Measurements from ENCODE around the gene ATG13.
"Not testable (repeated sequence)": the region's sequence is repeated elsewhere in the genome, so short reads cannot be mapped to it uniquely, and the experiment has no call there.

ATG13 gene

GRCh38 chr11:46643531-46643930 lies 26.2 kb downstream of the ATG13 start:
- no peak for DNase-seq (ENCODE audit: low read depth, low spot score)

DNA sequence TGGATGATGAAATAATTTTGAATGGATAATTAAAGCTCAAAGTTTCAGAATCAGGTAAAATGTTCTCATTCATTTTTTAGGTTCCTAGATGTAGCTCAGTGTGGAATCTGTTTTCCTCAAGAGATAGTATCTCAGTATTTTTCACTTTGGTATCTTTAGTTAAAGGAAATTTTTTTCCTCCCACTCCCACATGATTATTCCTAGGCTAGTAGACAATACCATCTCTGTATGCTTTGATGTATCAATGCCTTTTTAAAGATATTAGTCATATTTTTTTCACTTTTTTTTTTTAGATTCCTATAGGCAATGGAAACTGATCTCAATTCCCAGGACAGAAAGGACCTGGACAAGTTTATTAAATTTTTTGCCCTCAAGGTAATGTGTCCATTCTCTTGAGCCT lies 26.6 kb downstream of the ATG13 start:
- DNase-seq (ENCODE audit: low read depth, low spot score), result no peak

- peak; percentile 89 for DNase-seq (ENCODE audit: low read depth, low spot score)
Observed at GRCh38 chr11:46649180-46649738, 31.9 kb downstream of the ATG13 start.

GRCh38 chr11:46655631-46656030 lies 38.3 kb downstream of the ATG13 start:
- DNase-seq (ENCODE audit: low read depth, low spot score), result no peak

DNA sequence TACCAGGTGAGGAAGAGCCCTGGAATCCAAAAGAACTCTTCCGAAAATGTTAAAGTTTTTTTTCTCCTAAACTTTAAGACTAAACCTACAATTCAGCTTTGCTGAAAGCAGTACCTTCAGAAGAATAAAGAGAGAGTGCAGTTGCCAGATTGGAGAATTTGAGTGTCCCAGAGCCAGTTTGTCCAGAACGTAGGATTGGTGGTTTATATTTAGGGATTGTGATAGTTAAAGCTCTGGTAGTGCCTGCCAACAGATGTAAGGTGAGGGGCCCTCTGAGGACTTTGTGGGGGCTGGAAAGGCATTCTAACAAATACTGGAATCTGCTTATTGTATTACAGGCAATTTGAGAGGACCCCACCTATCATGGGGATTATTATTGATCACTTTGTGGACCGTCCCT lies 39.8 kb downstream of the ATG13 start:
- no peak for DNase-seq (ENCODE audit: low read depth, low spot score)

- DNase-seq (ENCODE audit: low read depth, low spot score), result no peak
Observed at GRCh38 chr11:46658259-46658658, 40.9 kb downstream of the ATG13 start.

- DNase-seq (ENCODE audit: low read depth, low spot score), result no peak
Observed at GRCh38 chr11:46659908-46660307, 42.6 kb downstream of the ATG13 start.

- no peak for DNase-seq (ENCODE audit: low read depth, low spot score)
Observed at GRCh38 chr11:46661836-46662235, 44.5 kb downstream of the ATG13 start.

GRCh38 chr11:46662366-46662765 lies 45.0 kb downstream of the ATG13 start:
- no peak for DNase-seq (ENCODE audit: low read depth, low spot score)

DNA sequence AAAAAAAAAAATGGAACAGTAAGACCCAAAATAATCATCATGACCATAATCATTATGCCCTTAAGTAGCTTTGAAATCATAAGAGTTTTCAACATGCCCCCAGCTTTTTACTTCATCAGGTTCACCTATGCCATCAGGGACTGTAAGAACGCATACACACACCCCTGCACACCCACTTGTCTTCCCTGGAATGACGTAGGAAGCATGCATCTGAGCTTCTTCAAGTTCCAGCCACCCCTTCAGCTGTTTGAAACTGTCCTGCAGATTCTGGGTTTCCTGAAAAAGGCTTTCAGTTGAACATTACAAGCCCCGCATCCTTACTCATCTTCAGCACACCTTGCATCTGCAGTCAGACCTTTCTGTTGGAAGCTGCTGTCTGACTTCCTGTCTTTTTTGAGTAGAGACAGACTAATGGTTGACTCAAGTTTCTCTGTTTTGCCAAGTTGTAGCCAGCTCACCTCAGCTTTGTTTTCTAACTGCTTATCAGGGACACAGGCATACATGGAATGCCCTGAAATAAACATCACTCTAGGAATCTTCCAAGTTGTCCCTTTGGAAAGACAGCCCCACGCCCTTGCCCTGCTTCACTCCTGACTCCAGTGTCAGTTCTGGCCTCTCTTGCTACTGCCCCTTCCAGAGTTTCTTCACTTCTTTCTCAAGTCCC lies 46.1 kb downstream of the ATG13 start:
- no peak for DNase-seq (ENCODE audit: low read depth, low spot score)

GRCh38 chr11:46664612-46665011 lies 47.3 kb downstream of the ATG13 start:
- DNase-seq (ENCODE audit: low read depth, low spot score), result no peak

DNA sequence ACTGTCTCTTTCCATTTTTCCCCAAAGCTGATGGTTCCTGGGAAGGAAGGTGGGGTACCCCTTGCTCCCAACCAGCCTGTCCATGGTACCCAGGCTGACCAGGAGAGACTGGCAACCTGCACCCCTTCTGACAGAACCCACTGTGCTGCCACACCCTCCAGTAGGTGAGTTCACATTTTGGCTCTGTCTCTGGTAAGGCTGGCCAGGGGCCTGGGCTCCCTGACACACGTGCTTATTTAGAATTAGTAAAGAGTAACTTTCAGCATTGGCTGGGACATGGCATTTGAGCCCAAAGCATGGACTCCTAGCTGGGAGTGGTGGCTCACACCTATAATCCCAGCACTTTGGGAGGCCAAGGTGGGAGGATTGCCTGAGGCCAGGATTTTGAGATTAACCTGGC lies 48.0 kb downstream of the ATG13 start:
- no peak for DNase-seq (ENCODE audit: low read depth, low spot score)

DNA sequence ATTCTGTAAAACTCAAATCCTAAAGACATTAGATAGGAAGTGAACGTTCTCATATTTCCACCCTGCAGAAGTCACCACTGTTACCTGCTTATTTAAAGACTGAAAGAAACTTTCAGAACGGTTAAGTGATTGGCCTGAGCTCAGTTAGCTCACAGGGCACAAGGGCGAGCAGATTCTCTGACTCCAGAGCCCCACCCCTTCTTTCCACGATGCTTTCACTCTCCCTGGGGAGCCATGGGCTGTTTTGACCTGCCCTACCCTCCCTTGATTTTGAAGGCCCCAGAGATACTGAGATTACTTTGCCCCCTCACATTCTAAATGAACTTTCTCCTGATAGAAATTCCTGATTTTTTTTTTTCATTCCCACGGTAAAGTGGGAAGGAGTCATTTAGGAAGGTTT lies 49.2 kb downstream of the ATG13 start:
- no peak for DNase-seq (ENCODE audit: low read depth, low spot score)

DNA sequence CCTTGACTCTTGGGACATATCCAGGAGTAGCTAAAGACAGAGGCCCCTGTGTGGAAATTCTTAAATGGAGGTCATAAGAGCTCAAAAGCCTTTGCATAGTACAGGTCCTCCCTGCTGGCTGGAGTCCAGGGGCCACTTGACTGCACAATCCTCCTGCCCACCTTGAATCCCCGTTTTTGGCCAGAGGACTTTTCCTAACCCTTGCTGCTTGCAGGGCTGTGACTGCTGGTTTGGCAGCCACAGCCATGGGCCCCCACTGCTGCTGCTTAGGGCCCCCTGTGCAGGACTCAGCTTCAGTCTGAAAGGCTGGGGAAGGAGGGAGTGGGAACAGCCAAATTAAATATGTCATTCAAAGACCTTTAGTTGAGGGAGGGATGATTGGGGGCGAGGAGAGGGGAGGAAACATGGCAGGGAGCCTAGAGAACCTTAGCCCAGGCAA lies 49.7 kb downstream of the ATG13 start:
- no peak for DNase-seq (ENCODE audit: low read depth, low spot score)

DNA sequence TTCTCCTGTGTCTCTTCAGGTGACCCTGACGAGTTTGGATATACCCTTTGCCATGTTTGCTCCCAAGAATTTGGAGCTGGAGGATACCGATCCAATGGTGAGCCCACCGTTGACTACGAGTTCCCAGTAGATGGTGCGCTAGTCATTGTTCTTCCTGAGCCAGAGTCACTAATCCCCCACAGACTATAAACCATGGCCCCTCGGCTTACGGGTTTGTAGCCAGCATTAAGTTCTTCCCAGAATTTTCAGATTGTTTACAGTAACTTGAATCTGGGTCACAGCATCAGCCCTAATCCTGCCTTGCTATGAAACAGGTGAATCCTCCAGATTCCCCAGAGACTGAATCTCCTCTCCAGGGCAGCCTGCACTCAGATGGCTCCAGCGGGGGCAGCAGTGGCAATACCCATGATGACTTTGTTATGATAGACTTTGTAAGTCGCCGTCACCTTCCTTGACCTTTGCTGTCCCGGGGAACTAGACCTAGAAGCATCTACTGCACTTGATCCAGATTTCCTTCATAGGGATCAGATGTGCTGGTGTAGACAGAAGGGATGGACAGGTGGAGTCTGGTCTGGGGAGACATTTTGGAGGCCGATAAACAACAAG lies 51.2 kb downstream of the ATG13 start:
- DNase-seq (ENCODE audit: low read depth, low spot score), result no peak

DNA sequence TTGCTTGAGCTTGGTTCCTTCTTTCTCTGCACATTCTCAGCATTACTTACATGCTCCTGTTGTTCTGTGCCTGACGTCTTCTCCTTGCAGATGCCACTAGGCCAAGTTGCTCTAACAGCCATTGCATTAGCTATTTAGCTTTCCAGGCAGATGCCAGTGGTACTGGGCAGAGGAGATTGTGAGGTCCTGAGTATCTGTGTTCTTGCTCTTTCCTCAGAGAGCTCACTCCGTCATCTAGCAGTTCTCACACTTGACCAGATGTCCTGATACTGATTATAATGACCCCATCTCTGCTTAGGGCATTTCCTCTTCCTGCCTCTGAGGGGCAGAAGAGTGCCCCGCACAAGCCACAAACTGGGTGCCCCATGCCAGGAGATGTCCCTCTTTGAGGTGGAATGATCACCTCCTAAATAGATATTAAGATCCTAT lies 52.4 kb downstream of the ATG13 start:
- no peak for DNase-seq (ENCODE audit: low read depth, low spot score)

DNA sequence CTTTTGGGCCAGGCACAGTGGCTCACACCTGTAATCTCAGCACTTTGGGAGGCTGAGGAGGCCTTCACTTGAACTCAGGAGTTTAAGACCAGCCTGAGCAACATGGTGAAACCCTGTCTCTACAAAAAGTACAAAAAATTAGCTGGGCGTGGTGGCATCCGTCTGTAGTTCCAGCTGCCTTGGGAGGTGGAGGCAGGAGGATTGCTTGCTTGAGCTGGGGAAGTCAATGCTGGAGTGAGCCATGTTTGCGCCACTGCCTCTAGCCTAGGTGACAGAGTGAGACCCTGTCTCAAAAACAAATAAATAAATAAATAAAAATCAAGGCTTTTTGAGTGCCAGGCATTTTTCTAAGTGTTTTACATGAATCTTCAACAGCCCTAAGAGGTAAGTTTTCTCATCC lies 53.2 kb downstream of the ATG13 start:
- DNase-seq (ENCODE audit: low read depth, low spot score), result not testable (repeated sequence)

GRCh38 chr11:46671958-46672315 lies 54.6 kb downstream of the ATG13 start:
- no peak for DNase-seq (ENCODE audit: low read depth, low spot score)

DNA sequence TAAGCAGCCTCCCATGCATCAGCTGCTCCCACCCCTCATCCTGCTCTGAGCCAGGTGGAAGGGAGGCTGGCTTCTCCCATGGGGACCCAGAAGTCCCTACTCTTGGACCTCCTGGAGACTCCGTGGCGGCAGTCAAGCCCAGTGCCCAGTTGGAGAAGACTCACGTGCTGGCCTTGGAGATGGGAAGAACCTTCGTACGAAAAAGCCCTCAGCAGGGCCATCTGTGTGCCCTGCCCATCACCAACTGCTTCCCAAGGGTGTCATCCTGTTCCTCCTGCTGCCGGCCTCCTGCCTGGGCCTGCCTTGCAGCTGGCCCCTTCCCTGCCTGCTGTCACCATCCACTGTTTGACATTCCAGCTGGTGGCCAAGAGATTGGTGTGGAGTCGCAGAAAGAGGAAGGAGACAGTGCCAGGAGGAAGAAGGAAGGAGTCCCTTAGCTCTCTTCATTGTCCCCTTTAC lies 55.1 kb downstream of the ATG13 start:
- no peak for DNase-seq (ENCODE audit: low read depth, low spot score)

GRCh38 chr11:46673713-46674462 lies 56.5 kb downstream of the ATG13 start:
- DNase-seq (ENCODE audit: low read depth, low spot score), result no peak

GRCh38 chr11:46674463-46675287 lies 57.3 kb downstream of the ATG13 start:
- no peak for DNase-seq (ENCODE audit: low read depth, low spot score)

Measured in brain pericyte (primary cell).